ENCODE results near the gene NLRP5.

- TF ChIP-seq, protein P1, sequence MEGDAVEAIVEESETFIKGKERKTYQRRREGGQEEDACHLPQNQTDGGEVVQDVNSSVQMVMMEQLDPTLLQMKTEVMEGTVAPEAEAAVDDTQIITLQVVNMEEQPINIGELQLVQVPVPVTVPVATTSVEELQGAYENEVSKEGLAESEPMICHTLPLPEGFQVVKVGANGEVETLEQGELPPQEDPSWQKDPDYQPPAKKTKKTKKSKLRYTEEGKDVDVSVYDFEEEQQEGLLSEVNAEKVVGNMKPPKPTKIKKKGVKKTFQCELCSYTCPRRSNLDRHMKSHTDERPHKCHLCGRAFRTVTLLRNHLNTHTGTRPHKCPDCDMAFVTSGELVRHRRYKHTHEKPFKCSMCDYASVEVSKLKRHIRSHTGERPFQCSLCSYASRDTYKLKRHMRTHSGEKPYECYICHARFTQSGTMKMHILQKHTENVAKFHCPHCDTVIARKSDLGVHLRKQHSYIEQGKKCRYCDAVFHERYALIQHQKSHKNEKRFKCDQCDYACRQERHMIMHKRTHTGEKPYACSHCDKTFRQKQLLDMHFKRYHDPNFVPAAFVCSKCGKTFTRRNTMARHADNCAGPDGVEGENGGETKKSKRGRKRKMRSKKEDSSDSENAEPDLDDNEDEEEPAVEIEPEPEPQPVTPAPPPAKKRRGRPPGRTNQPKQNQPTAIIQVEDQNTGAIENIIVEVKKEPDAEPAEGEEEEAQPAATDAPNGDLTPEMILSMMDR (IDR thresholded peaks at IDR 0.05; ENCODE audit: low read depth, low read length): no peak
- TF ChIP-seq MYC (IDR thresholded peaks at IDR 0.05; ENCODE audit: low read depth, low read length) (no peak), POLR2A (IDR thresholded peaks at IDR 0.05; ENCODE audit: extremely low read depth, insufficient read length) (no peak), MAX (IDR thresholded peaks at IDR 0.05; ENCODE audit: low read depth, low read length) (no peak)
Observed at GRCh38 chr19:56084835-56085536, 98.4 kb downstream of the NLRP5 start.

Measured in NB4 (cell line).